Ectodermal cell (in vitro differentiated cells): ENCODE results near the gene PDXDC1. TPM values are rescaled to one million over a fixed set of nuclear protein-coding genes. Genes with fewer than 3 reads are reported as not detected.
A peak's percentile ranks its signal among the peaks of the same experiment; 100 is the strongest.
"Not testable (repeated sequence)": the region's sequence is repeated elsewhere in the genome, so short reads cannot be mapped to it uniquely, and the experiment has no call there.

Source experiments
- H3K27ac ChIP-seq: 2 replicates; pipeline ENCODE4 v1.7.0; 2013; ENCODE audit warnings: mild to moderate bottlenecking, low read depth, low read length; ENCODE audit not compliant: insufficient read depth, poor library complexity, severe bottlenecking
- H3K27me3 ChIP-seq: 2 replicates; pipeline ENCODE4 v1.7.0; 2013; ENCODE audit warnings: mild to moderate bottlenecking, low read length; ENCODE audit not compliant: insufficient read depth, control insufficient read depth, poor library complexity, severe bottlenecking
- H3K36me3 ChIP-seq: one replicate; pipeline ENCODE4 v1.7.0; 2013; ENCODE audit warnings: low read length; ENCODE audit not compliant: control insufficient read depth, insufficient read depth
- H3K4me1 ChIP-seq: one replicate; pipeline ENCODE4 v1.7.0; 2013; ENCODE audit warnings: low read length; ENCODE audit not compliant: control insufficient read depth, insufficient read depth
- H3K4me3 ChIP-seq: 2 replicates; pipeline ENCODE4 v1.7.0; 2013; ENCODE audit warnings: low read depth, low read length, control low read depth; ENCODE audit not compliant: insufficient read depth
- H3K9me3 ChIP-seq: 2 replicates; pipeline ENCODE4 v1.7.0; 2013; ENCODE audit warnings: mild to moderate bottlenecking, low read length, moderate library complexity; ENCODE audit not compliant: control insufficient read depth
- WGBS, 2 experiments: methylation state at CpG; one replicate each; pipeline ENCODE4 v1.1.7; 2013; ENCODE audit warnings: missing lambda C conversion rate in 2 of 2; 5-methylcytosine and 5-hydroxymethylcytosine counted together
- polyA plus RNA-seq, 4 experiments: library from polyadenylated mRNA; stranded (reverse); fragments of 50-300 nt; gene quantifications; one replicate each; pipeline ENCODE4 v1.2.3, GENCODE V29; 2013

Gene PDXDC1, protein sequence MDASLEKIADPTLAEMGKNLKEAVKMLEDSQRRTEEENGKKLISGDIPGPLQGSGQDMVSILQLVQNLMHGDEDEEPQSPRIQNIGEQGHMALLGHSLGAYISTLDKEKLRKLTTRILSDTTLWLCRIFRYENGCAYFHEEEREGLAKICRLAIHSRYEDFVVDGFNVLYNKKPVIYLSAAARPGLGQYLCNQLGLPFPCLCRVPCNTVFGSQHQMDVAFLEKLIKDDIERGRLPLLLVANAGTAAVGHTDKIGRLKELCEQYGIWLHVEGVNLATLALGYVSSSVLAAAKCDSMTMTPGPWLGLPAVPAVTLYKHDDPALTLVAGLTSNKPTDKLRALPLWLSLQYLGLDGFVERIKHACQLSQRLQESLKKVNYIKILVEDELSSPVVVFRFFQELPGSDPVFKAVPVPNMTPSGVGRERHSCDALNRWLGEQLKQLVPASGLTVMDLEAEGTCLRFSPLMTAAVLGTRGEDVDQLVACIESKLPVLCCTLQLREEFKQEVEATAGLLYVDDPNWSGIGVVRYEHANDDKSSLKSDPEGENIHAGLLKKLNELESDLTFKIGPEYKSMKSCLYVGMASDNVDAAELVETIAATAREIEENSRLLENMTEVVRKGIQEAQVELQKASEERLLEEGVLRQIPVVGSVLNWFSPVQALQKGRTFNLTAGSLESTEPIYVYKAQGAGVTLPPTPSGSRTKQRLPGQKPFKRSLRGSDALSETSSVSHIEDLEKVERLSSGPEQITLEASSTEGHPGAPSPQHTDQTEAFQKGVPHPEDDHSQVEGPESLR
- 84.2 TPM for polyA plus RNA-seq (2013, experiment 1 of 4)
- polyA plus RNA-seq (2013, experiment 2 of 4): 87.1 TPM
- 49.4 TPM for polyA plus RNA-seq (2013, experiment 3 of 4)
- 54.3 TPM for polyA plus RNA-seq (2013, experiment 4 of 4)

DNA sequence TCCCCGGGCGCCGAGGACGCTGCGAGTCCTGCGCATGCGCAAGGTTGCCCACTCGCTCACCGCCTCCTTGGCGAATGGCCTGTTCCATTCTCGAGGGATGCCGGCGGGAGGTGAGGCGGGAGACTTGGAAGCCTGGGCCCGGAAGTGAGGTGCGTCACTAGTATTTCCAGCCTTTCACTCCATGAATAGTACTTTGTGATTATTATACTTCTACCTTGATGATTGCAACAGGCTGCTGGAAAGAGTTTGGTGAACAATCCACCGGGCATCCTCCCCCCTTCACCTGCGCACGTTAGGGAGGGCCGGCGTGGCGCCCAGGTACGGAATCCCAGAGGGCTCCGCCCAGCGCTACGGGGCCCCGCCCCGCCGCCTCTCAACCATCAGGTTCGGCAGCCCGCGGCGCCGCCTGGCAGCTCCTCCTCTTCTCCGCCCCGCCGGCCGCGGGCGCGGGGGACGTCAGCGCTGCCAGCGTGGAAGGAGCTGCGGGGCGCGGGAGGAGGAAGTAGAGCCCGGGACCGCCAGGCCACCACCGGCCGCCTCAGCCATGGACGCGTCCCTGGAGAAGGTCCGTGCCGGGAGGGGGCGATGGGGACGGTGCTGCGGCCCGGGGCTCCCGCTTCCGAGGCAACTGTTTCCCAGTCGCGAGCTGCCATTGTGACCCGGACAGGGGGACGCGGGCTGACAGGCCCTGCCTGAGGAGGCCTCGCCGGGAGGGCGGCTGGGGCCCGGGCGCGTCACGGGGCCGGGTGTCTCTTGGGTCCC, at the start of gene PDXDC1:
TSS of gene PDXDC1 (plus strand) at position 371 of the 762 bp plus-strand sequence. CDS start at position 545, 174 bp downstream.
- not testable (repeated sequence) for H3K27me3 ChIP-seq, H3K4me1 ChIP-seq, H3K9me3 ChIP-seq, H3K36me3 ChIP-seq
- Histone ChIP-seq H3K27ac (peak within 1 kb of the TSS; percentile 75), H3K4me3 (peak within 1 kb of the TSS; percentile 97)
- 0 to 1% methylated on average over 70 to 71 of the region's 74 CpGs for WGBS, 2 experiments

DNA sequence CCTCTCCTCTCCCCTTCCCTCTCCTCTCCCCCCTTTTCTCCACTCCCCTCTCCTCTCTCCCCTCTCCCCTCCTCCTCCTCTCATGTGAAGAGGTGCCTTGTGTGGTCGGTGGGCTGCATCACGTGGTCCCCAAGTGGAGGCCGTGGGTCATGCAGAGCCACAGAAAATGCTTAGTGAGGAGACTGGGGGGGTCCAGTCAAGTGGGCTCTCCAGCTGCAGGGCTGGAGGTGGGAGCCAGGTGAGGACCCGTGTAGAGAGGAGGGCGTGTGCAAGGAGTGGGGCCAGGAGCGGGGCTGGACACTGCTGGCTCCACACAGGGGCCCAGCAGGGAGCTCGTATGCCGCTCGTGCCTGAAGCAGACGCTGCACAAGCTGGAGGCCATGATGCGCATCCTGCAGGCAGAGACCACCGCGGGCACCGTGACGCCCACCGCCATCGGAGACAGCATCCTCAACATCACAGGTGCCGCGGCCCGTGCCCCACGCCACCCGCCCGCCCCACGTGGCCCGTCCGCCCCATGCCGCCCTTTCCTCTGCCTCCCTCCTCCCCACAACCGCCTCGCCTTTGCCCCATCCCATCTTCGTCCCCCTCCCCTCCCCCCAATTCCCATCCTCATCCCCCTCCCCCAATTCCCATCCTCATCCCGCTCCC, 46.6 kb upstream of the PDXDC1 start:
- H3K4me1 ChIP-seq, H3K27me3 ChIP-seq, H3K27ac ChIP-seq, H3K9me3 ChIP-seq, H3K4me3 ChIP-seq, H3K36me3 ChIP-seq: not testable (repeated sequence)
- WGBS, 2 experiments: 65 to 69% methylated on average over 4 to 5 of the region's 31 CpGs

DNA sequence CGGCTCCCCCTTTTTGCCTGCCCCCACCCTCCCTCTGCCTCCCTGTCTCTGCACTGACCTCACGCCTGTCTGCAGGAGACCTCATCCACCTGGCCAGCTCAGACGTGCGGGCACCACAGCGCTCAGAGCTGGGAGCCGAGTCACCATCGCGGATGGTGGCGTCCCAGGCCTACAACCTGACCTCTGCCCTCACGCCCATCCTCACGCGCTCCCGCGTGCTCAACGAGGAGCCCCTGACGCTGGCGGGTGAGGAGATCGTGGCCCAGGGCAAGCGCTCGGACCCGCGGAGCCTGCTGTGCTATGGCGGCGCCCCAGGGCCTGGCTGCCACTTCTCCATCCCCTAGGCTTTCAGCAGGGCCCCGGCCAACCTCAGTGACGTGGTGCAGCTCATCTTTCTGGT, 45.6 kb upstream of the PDXDC1 start:
- not testable (repeated sequence) for H3K36me3 ChIP-seq, H3K27me3 ChIP-seq, H3K27ac ChIP-seq, H3K4me3 ChIP-seq, H3K4me1 ChIP-seq, H3K9me3 ChIP-seq
- 79 to 84% methylated on average over 11 to 13 of the region's 26 CpGs for WGBS, 2 experiments

DNA sequence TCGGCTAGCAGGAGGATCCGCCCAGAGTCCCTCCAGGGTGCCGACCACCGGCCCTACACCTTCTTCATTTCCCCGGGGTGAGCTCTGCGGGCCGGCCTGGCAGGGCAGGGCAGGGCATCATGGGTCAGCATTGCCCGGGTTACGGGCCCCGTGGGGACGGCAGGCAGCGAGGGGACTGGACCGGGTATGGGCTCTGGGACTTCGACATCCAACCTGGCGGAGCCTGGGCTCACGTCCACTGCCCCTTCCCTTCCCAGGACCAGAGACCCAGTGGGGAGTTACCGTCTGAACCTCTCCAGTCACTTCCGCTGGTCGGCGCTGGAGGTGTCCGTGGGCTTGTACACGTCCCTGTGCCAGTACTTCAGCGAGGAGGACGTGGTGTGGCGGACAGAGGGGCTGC, 44.6 kb upstream of the PDXDC1 start:
- not testable (repeated sequence) for H3K27me3 ChIP-seq, H3K4me1 ChIP-seq, H3K36me3 ChIP-seq, H3K9me3 ChIP-seq, H3K4me3 ChIP-seq, H3K27ac ChIP-seq
- 93 to 95% methylated on average over 7 to 8 of the region's 25 CpGs for WGBS, 2 experiments

DNA sequence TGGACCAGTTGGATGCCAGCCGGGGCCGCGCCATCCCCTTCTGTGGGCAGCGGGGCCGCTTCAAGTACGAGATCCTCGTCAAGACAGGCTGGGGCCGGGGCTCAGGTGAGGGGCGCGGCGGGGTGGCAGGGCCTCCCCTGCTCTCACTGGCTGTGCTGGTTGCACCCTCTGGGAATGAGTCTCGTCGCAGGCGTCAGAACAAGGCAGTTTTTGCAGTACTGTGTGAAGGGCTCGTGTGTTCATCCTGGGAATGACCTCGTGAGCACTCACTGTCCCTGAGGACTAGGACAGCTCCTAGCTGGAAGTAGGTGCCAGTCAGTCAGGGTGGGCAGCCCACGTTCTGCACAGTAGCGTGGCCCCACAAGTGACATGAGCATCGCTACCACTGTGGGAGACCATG, 43.9 kb upstream of the PDXDC1 start:
- not testable (repeated sequence) for H3K27me3 ChIP-seq, H3K9me3 ChIP-seq, H3K36me3 ChIP-seq, H3K4me1 ChIP-seq, H3K4me3 ChIP-seq, H3K27ac ChIP-seq
- WGBS, 2 experiments: 94 to 95% methylated on average over 8 to 9 of the region's 19 CpGs

DNA sequence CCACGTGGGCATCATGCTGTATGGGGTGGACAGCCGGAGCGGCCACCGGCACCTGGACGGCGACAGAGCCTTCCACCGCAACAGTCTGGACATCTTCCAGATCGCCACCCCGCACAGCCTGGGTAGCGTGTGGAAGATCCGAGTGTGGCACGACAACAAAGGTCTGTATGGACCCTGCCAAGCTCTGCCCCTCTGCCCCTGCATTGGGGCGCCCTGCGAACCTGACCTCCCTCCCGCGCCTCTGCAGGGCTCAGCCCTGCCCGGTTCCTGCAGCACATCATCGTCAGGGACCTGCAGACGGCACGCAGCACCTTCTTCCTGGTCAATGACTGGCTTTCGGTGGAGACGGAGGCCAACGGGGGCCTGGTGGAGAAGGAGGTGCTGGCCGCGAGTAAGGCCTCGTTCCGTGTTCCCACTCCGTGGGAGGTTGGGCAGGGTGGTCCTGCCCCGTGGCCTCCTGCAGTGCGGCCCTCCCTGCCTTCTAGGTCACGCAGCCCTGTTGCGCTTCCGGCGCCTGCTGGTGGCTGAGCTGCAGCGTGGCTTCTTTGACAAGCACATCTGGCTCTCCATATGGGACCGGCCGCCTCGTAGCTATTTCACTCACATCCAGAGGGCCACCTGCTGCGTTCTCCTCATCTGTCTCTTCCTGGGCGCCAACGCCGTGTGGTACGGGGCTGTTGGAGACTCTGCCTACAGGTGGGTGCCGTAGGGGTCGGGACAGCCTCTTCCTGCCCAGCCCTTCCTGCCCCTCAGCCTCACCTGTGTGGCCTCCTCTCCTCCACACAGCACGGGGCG, 42.0 kb upstream of the PDXDC1 start:
- not testable (repeated sequence) for H3K36me3 ChIP-seq, H3K9me3 ChIP-seq, H3K4me1 ChIP-seq, H3K27me3 ChIP-seq, H3K4me3 ChIP-seq, H3K27ac ChIP-seq
- 91 to 95% methylated on average over 15 to 24 of the region's 47 CpGs for WGBS, 2 experiments

DNA sequence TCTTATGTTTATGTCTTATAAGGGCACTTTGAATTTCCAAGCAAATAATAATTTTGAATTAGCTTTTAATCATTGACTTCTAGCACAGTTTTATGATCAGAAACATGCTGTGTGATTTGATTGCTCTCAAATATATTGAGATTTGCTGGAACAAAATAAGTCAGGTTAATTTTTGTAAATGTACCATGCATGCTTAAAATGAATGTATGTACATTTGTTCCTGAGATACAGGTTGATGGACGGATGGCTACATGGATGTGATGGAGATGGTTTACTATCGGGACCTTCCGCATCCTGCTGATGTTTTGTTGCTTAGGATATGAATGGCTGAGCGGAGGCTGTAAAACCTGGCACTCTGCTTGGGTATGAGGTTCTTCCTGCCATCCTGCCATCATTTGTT, 37.7 kb upstream of the PDXDC1 start, which contains the start of gene NPIPA1:
TSS of gene NPIPA1 (plus strand) at position 301 of the 400 bp plus-strand sequence. CDS start at position 301, 0 bp downstream.
- H3K4me3 ChIP-seq, H3K27ac ChIP-seq, H3K4me1 ChIP-seq, H3K36me3 ChIP-seq, H3K9me3 ChIP-seq, H3K27me3 ChIP-seq: not testable (repeated sequence)
- no CpG with 5 or more reads among the region's 4 CpGs for whole genome bisulfite sequencing, 2 experiments

DNA sequence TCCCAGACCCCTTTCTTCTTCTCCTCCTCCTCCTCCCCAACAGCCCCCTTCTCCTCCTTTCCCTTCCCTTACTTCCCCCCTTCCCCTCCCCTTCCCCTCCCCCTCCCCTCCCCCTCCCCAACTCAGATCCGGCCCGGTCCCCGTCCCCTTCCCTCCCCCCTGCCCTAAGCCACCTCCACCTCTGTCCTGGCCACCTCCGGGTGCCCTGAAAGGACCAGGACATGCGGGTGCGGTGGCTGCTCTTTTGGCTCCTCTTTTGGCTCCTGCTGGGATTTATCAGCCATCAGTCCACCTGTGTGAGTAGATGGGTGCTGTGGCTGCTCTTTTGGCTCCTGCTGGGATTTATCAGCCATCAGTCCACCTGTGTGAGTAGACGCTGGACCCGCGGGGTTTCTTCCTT, 36.8 kb upstream of the PDXDC1 start:
- not testable (repeated sequence) for H3K36me3 ChIP-seq, H3K27me3 ChIP-seq, H3K9me3 ChIP-seq, H3K27ac ChIP-seq, H3K4me3 ChIP-seq, H3K4me1 ChIP-seq
- 49 to 57% methylated on average over 6 of the region's 9 CpGs for WGBS, 2 experiments

DNA sequence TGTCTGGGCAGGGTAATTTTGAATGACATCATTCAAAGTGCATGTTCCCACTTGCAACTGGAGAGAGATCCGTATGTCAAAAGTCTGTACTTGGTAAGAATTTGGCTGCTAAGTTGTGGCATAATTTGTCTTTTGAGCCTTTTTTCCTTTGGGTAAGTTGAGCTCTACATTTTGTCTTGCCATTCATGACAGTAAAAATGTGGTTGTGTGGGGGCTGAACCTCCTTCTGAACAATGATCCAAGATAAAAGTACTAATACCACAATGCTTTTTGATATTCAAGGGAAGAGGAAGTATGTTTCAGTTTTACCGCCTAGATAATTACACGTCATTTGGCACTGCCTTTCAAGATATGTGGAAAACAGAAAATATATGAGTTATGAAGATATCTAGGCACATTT, 32.1 kb upstream of the PDXDC1 start:
- WGBS, 2 experiments: 89% methylated on average over 3 of the region's 3 CpGs; no CpG with 5 or more reads in 1 of the 2 experiments
- H3K27me3 ChIP-seq, H3K4me1 ChIP-seq, H3K4me3 ChIP-seq, H3K9me3 ChIP-seq, H3K36me3 ChIP-seq, H3K27ac ChIP-seq: not testable (repeated sequence)
